Measurements from ENCODE around the gene ZKSCAN1. TPM values are rescaled to one million over a fixed set of nuclear protein-coding genes. Genes with fewer than 3 reads are reported as not detected.

ZKSCAN1 gene
- total RNA-seq, 1 experiment from 2014 or later = 13.6 TPM

DNA sequence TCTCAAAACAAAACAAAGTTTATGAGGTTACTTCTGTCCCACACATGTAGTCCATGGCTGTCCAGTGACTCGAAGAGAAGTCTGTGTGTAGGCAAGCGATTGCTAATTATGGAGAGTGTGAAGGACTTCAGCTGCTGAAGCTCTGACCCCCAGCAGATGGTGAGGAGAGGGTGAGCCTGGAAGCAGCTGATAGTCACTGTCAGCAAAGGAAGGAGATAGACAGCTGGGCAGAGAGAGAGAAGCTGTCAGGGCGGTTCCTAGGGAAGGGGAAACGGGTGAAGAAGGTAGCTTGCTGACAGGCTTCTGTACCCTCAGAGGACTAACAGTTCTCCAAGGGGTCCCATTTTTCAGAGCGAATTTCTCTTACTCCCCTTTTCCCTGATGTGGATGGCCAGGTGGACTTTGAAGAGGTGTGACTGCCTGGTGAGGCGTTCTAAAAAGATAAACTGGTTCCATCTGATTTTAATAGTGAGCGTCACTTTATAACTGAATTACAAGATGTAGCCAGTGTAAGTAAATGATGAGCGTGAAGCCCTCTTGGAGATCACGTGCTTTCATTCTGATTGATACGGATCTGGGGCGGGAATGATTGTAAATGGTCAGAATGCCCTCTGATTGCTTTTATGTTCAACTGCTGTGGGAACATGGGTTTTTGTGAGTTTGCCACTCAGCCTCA is 46.3 kb downstream of the ZKSCAN1 start:
- no peak for TF ChIP-seq EZH2 (IDR thresholded peaks at IDR 0.05; ENCODE audit: low read length, unreplicated experiment)
- TF ChIP-seq, protein P1, sequence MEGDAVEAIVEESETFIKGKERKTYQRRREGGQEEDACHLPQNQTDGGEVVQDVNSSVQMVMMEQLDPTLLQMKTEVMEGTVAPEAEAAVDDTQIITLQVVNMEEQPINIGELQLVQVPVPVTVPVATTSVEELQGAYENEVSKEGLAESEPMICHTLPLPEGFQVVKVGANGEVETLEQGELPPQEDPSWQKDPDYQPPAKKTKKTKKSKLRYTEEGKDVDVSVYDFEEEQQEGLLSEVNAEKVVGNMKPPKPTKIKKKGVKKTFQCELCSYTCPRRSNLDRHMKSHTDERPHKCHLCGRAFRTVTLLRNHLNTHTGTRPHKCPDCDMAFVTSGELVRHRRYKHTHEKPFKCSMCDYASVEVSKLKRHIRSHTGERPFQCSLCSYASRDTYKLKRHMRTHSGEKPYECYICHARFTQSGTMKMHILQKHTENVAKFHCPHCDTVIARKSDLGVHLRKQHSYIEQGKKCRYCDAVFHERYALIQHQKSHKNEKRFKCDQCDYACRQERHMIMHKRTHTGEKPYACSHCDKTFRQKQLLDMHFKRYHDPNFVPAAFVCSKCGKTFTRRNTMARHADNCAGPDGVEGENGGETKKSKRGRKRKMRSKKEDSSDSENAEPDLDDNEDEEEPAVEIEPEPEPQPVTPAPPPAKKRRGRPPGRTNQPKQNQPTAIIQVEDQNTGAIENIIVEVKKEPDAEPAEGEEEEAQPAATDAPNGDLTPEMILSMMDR (conservative IDR thresholded peaks at IDR 0.05; ENCODE audit: low read depth, low read length) = no peak
- TF ChIP-seq EZH2phosphoT487 (IDR thresholded peaks at IDR 0.05; ENCODE audit: borderline replicate concordance, low read length) = no peak
- Histone ChIP-seq H3K27ac (ENCODE audit: low read length) (no peak overlapping the region), H3K4me1 (ENCODE audit: insufficient read depth, low read length) (no peaks in the 10 kb centered on the region), H2AFZ (ENCODE audit: low read length) (no peak overlapping the region), H3K36me3 (ENCODE audit: low read depth, low read length) (no peaks in the 10 kb centered on the region), H3K9ac (ENCODE audit: low read length) (no peak overlapping the region), H3K27me3 (ENCODE audit: low read length) (no peaks in the 10 kb centered on the region), H3K4me3 (ENCODE audit: low read length) (no peak overlapping the region), H3K4me2 (ENCODE audit: low read length) (no peak overlapping the region), H3K9me3 (ENCODE audit: low read length) (no peaks in the 10 kb centered on the region), H4K20me1 (ENCODE audit: low read length) (no peaks in the 10 kb centered on the region), H3K9me2 (replicated peaks; ENCODE audit: low read length) (no peaks in the 10 kb centered on the region), H3F3A (ENCODE audit: low read length, unreplicated experiment) (no peaks in the 10 kb centered on the region), H3K79me2 (ENCODE audit: low read length) (no peaks in the 10 kb centered on the region)
- BruUV-seq (replicated peaks) = no TSS peak
- ChIA-PET CTCF (no interaction called here), POLR2A (ENCODE audit: unreplicated experiment) (no interaction called here)
- intact Hi-C loops (cut with micrococcal nuclease) = no loop called here
- no peak for DNase-seq
- no peak for ATAC-seq

DNA sequence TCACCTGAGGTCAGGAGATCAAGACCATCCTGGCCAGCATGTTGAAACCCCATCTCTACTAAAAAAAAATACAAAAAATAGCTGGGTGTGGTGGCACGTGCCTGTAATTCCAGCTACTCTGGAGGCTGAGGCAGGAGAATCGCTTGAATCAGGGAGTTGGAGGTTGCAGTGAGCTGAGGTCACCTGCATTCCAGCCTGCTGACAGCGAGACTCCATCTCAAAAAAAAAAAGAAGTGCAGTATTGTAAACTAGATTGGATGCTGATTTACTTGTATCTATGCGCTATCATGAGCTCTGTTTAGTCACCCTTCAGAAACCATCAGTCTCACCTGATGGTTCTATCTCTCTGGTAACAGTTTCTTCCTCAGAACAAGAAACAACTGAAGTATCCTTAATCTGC is 48.0 kb downstream of the ZKSCAN1 start:
- H3K4me2 ChIP-seq (ENCODE audit: low read length) = no peak overlapping the region
- H3K4me3 ChIP-seq (ENCODE audit: low read length) = no peak overlapping the region
- no peaks in the 10 kb centered on the region for H3F3A ChIP-seq (ENCODE audit: low read length, unreplicated experiment)
- no peak overlapping the region for H3K27ac ChIP-seq (ENCODE audit: low read length)
- intact Hi-C loops (cut with micrococcal nuclease) = no loop called here
- no peaks in the 10 kb centered on the region for H3K79me2 ChIP-seq (ENCODE audit: low read length)
- H3K9me2 ChIP-seq (replicated peaks; ENCODE audit: low read length) = no peaks in the 10 kb centered on the region
- no peaks in the 10 kb centered on the region for H3K27me3 ChIP-seq (ENCODE audit: low read length)
- H3K9ac ChIP-seq (ENCODE audit: low read length) = no peak overlapping the region
- POLR2A ChIA-PET (ENCODE audit: unreplicated experiment) = no interaction called here
- ATAC-seq (no peak), DNase-seq (no peak)
- CTCF ChIA-PET = no interaction called here
- H3K9me3 ChIP-seq (ENCODE audit: low read length) = no peaks in the 10 kb centered on the region
- no peaks in the 10 kb centered on the region for H3K36me3 ChIP-seq (ENCODE audit: low read depth, low read length)
- no peak overlapping the region for H2AFZ ChIP-seq (ENCODE audit: low read length)
- BruUV-seq (replicated peaks) = no TSS peak
- TF ChIP-seq, protein P1 (conservative IDR thresholded peaks at IDR 0.05; ENCODE audit: low read depth, low read length) = no peak
- TF ChIP-seq EZH2phosphoT487 (IDR thresholded peaks at IDR 0.05; ENCODE audit: borderline replicate concordance, low read length) (no peak), EZH2 (IDR thresholded peaks at IDR 0.05; ENCODE audit: low read length, unreplicated experiment) (no peak)
- no peaks in the 10 kb centered on the region for H3K4me1 ChIP-seq (ENCODE audit: insufficient read depth, low read length)
- H4K20me1 ChIP-seq (ENCODE audit: low read length) = no peaks in the 10 kb centered on the region

DNA sequence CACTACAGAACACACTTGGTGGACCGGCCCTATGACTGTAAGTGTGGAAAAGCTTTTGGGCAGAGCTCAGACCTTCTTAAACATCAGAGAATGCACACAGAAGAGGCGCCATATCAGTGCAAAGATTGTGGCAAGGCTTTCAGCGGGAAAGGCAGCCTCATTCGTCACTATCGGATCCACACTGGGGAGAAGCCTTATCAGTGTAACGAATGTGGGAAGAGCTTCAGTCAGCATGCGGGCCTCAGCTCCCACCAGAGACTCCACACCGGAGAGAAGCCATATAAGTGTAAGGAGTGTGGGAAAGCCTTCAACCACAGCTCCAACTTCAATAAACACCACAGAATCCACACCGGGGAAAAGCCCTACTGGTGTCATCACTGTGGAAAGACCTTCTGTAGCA is 48.8 kb downstream of the ZKSCAN1 start:
- intact Hi-C loops (cut with micrococcal nuclease) = no loop called here
- no peaks in the 10 kb centered on the region for H3K36me3 ChIP-seq (ENCODE audit: low read depth, low read length)
- POLR2A ChIA-PET (ENCODE audit: unreplicated experiment) = no interaction called here

More for the DNA sequence above, 48.8 kb downstream of the ZKSCAN1 start:
- DNase-seq (no peak), ATAC-seq (no peak)
- Histone ChIP-seq H3K27me3 (ENCODE audit: low read length) (no peaks in the 10 kb centered on the region), H3K4me1 (ENCODE audit: insufficient read depth, low read length) (no peaks in the 10 kb centered on the region), H4K20me1 (ENCODE audit: low read length) (no peaks in the 10 kb centered on the region), H2AFZ (ENCODE audit: low read length) (no peak overlapping the region), H3K27ac (ENCODE audit: low read length) (no peak overlapping the region), H3K9me3 (ENCODE audit: low read length) (no peaks in the 10 kb centered on the region), H3K9ac (ENCODE audit: low read length) (no peak overlapping the region), H3K4me2 (ENCODE audit: low read length) (no peak overlapping the region), H3K9me2 (replicated peaks; ENCODE audit: low read length) (no peaks in the 10 kb centered on the region), H3K79me2 (ENCODE audit: low read length) (no peaks in the 10 kb centered on the region), H3K4me3 (ENCODE audit: low read length) (no peak overlapping the region), H3F3A (ENCODE audit: low read length, unreplicated experiment) (no peaks in the 10 kb centered on the region)
- no peak for TF ChIP-seq EZH2 (IDR thresholded peaks at IDR 0.05; ENCODE audit: low read length, unreplicated experiment)
- TF ChIP-seq, protein P1 (conservative IDR thresholded peaks at IDR 0.05; ENCODE audit: low read depth, low read length) = no peak
- TF ChIP-seq EZH2phosphoT487 (IDR thresholded peaks at IDR 0.05; ENCODE audit: borderline replicate concordance, low read length) = no peak
- BruUV-seq (replicated peaks) = TSS peak; percentile 20
- CTCF ChIA-PET = interaction anchor here (0.7 kb wide), 1 partner anchor 62 kb away, joined by 4 read pairs; no protein-coding TSS in a partner anchor

All from PC-3 (cell line).